ENCODE measurements around the gene BCL2L12. TPM values are rescaled to one million over a fixed set of nuclear protein-coding genes. Genes with fewer than 3 reads are reported as not detected.
A peak's percentile ranks its signal among the peaks of the same experiment; 100 is the strongest.

The BCL2L12 gene
- total RNA-seq, 1 experiment from 2014 or later: 145 TPM

- H3K27ac ChIP-seq (ENCODE audit: insufficient read length, low read depth, low read length): no peak overlapping the region
- no peak overlapping the region for H2BK20ac ChIP-seq (ENCODE audit: low read depth, low read length, poor library complexity, severe bottlenecking)
- Mint-ChIP-seq H3K9me3 (no peaks in the 10 kb centered on the region; a peak in 2 of 5 replicates), H3K27me3 (ENCODE audit: low read depth) (no peaks in the 10 kb centered on the region; the same call in 1 of the 2 replicates), H3K36me3 (ENCODE audit: insufficient read depth in 1 of 3, low read depth in 3 of 3) (peaks cover 46 to 73% (median 63%) of the 10 kb centered on the region in 3 experiments), H3K27ac (peak overlapping the region in 2 of 3 experiments; percentile 11 to 88; a peak in 1 of 7 replicates), H3K4me1 (peaks cover 28 to 59% of the 10 kb centered on the region in 2 experiments), H3K4me3 (peak overlapping the region in 1 of 2 experiments; percentile 46; a peak in 2 of 5 replicates)
- H3K23me2 ChIP-seq (ENCODE audit: insufficient read length, low read depth, low read length, poor library complexity, severe bottlenecking): no peaks in the 10 kb centered on the region
- no peak overlapping the region for H3T11ph ChIP-seq (ENCODE audit: low read length)
- no peak overlapping the region for H2AK5ac ChIP-seq (ENCODE audit: insufficient read length, low read length)
- no peaks in the 10 kb centered on the region for H3K9me3 ChIP-seq (ENCODE audit: control insufficient read depth, low read depth, low read length)
- no peak overlapping the region for H3K4me2 ChIP-seq (ENCODE audit: insufficient read depth, insufficient read length, low read length)
- H3K79me2 ChIP-seq (ENCODE audit: insufficient read depth, low read length): peaks cover 10% of the 10 kb centered on the region; the same call in 1 of the 2 replicates
- H4K91ac ChIP-seq (ENCODE audit: insufficient read length, low read depth, low read length): no peak overlapping the region
- no peak overlapping the region for H3K9ac ChIP-seq (ENCODE audit: extremely low read depth, insufficient read length, low read length)
- no peak overlapping the region for H4K5ac ChIP-seq (ENCODE audit: insufficient read length, low read depth, low read length)
- H3K56ac ChIP-seq (ENCODE audit: insufficient read length, low read depth, low read length): no peak overlapping the region
- H2BK5ac ChIP-seq (ENCODE audit: insufficient read length, low read length): no peak overlapping the region
- no peak overlapping the region for H2BK12ac ChIP-seq (ENCODE audit: insufficient read length, low read depth, low read length)
- H2BK120ac ChIP-seq (ENCODE audit: low read depth, low read length, poor library complexity, severe bottlenecking): no peak overlapping the region
- H3K18ac ChIP-seq (ENCODE audit: insufficient read length, low read depth, low read length): no peak overlapping the region
- DNase-seq: no peak
- H3K79me1 ChIP-seq (ENCODE audit: insufficient read depth, low read depth, low read length, poor library complexity, severe bottlenecking): peaks cover 2% of the 10 kb centered on the region
- no peaks in the 10 kb centered on the region for H3K27me3 ChIP-seq (ENCODE audit: insufficient read depth, low read length)
- no peak overlapping the region for H4K8ac ChIP-seq (replicated peaks; ENCODE audit: insufficient read length, low read depth, low read length)
- H3K23ac ChIP-seq (ENCODE audit: insufficient read length, low read depth, low read length): no peak overlapping the region
- no peak overlapping the region for H2BK15ac ChIP-seq (ENCODE audit: low read depth, low read length)
- no peak overlapping the region for H3K4ac ChIP-seq (ENCODE audit: low read depth, low read length)
- WGBS (ENCODE audit: extremely low coverage, insufficient read length, low lambda C conversion rate): no CpG with 5 or more reads among the region's 18 CpGs
- no peaks in the 10 kb centered on the region for H4K20me1 ChIP-seq (ENCODE audit: control insufficient read depth, insufficient read depth, insufficient read length)
- H2AFZ ChIP-seq (ENCODE audit: low read length): no peak overlapping the region
- no peak overlapping the region for H3K14ac ChIP-seq (ENCODE audit: insufficient read depth, low read length)
- H3K4me1 ChIP-seq (ENCODE audit: insufficient read depth, low read length): peaks cover 12% of the 10 kb centered on the region; the same call in 1 of the 2 replicates
- no peak for TF ChIP-seq CTCF (conservative IDR thresholded peaks at IDR 0.05)
Measured at GRCh38 chr19:49683814-49684250, 18.1 kb downstream of the BCL2L12 start.
